ENCODE measurements around the gene ZFAND3.

DNA sequence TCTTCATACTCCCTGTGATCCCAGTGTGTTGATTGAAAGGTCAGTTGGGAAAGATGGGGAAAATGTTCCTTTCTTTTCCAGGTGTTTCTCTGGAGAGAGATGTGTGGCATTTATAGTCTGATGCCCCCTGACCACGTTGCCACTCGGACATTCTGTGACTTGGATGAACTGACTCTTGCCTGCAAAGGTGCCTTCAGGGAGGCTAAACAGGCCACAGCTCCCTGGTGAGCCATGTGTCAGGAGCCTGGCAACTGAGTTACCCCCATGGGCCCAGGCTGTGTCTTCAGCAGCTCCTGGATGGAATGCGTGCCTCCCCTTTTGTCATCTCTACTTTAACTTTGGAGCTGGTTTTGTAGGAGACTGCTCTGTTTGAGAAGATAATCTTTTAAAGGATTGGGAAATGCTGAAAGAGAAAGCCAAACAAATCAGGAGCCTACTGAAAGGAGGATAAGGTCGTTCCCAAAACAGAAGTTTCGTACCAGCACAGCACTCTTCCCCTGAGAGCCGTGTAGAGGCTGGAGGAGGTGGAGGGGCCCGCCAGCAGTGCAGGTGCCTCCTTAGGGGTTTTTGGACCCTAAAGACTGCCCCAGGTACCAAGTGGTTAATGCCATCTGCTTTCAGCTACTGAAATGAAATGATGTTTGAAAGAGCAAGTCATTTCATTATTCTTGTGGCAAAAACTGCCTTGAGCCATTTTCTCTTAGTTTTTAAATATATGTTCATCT is 322.8 kb downstream of the ZFAND3 start:
- no peak for TF ChIP-seq CTCF (optimal IDR thresholded peaks at IDR 0.05 in 1 of 3, IDR thresholded peaks at IDR 0.05 in 1 of 3, conservative IDR thresholded peaks at IDR 0.05 in 1 of 3; ENCODE audit: extremely low read depth in 1 of 3, insufficient read depth in 2 of 3, low read length in 3 of 3)
- no peak for TF ChIP-seq EZH2 (IDR thresholded peaks at IDR 0.05; ENCODE audit: low read length)

Measured in keratinocyte (primary cell).